CD4-positive, alpha-beta T cell treated with Interleukin-10 for 1 hour (primary cell): ENCODE measurements around the gene TMCC3.

Experiments
- DNase-seq: peaks from one replicate; pipeline ENCODE4 v3.0.0-alpha.2; 2020

Gene TMCC3

DNA sequence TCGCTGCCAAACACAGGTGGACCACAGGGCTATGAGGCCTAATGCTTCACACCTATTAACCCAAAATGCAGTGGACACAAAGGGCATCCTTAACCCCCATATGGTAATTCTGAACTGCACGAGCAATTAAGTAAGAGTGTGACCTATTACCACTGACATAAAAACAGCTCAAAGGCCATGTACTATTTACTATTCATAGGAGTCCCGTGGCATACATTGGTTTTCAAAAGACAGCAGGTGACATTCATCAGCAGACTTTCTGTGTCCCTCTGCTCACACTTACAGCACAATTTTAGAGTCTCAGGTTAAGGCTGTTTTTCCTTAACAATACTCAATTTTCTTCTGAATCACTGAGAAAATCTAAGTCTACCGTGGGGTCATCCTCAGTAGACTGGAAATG lies 23.1 kb upstream of the TMCC3 start:
- no peak for DNase-seq

DNA sequence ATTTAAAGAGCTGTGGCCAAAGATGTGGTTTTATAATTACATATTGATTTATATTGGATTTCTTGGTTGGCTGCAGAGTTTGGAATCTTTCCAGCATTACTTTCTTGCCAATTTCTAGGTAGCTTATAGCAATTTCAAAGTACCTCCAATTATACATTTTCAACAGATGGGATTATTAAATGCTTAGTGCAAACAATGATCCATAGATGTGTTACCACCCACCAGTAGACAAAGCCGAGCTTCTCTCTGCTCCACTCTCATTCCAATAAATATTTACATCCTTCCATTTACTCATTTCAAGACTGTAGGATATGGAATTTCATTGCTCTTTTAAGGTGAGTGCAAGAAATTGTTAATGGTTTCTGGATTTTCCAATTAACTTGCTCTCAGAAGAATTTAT lies 21.6 kb upstream of the TMCC3 start:
- DNase-seq, result no peak

DNA sequence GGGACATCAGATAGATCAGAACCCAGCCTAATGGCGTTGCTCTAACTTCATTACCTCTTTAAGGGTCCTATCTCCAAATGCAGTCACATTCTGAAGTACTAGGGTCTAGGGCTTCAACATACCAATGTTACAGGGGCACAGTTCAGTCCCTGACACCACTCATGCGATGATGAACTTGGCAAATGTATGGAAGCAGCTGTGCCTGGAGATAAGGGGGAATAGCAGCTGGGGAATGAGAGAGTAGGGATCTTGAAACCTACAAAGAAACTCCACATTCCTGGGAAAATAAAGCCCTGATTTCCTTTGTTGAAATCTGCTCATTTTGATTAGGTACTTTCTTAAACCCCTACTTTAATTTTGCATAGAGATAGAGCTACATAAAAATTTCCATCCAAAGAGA lies 20.5 kb upstream of the TMCC3 start:
- DNase-seq, result no peak

DNA sequence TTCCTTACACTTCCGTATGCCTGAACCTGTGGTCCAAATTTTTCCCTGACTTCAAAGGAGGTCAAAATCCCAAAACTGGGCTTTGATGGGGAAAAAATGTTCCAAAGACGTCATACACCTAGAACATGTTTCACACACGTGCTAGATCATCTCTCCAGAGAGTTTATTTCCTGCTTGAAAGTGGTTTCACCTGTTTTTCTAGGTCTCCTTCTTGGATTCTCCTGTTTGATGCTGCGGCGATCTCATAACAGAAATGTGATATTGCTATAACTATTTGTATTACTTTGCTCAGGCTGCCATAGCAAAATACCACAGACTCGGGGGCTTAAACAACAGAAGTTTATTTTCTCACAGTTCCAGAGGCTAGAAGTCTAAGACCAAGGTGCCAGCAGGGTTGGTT lies 19.7 kb upstream of the TMCC3 start:
- DNase-seq, result no peak

DNA sequence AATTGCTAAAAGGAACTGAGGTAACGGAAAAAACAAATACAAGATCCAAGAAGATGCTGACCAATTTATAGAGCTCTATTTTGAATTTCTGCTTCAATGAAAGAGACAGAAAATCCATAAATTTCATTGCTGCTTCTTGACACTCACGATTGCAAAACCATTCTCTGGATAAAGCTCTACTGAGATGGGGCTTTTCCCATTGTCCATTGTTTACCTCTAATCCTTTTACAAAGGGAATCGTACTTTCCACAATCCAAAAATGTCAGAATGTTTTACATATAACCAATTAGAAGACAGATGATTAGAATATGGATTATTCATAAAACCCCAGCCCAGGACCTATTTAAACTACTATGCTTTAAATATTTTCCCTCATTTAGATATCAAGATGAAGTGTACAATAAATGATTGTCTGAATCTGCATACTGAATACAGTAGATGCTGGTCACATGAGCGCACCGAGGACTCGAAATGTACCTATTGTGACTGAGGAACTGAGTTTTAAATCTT lies 16.7 kb upstream of the TMCC3 start:
- DNase-seq, result no peak

DNA sequence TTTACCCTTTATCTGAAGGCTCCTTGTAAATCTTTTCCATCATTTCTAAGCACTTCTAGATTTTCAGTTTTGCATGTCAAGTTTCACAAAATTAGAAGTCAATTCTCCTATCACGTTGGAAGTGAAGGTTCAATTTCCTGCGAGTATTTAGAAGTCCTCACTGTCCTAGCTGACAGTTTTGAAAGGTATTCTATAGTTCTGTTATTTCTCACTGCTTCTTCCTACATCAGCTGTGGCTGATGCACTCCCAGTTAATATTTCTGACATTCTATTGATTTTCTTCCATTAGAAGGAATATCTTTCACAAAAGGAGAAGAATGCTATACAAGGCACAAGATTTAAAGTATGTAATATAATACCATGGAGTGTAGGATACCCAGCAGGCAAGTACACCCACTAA lies 15.8 kb upstream of the TMCC3 start:
- no peak for DNase-seq

DNA sequence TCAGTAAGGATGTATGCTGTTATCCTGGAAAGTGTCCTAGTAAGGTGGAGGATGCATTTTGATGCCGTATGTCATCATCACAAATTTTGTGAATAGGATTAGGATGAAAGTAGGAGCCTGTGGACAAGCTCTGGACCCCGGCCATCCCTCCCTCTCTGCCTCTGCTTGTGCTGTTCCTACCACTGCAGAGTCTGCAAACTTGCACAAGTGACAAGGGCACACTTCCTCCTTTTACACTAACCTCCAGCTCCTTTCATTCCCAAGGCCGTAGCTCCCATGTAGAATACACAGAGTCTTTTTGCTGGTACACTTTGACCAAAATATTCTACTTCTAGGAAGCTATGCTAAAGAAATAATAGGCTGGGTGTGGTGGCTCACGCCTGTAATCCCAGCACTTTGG lies 13.3 kb upstream of the TMCC3 start:
- no peak for DNase-seq

DNA sequence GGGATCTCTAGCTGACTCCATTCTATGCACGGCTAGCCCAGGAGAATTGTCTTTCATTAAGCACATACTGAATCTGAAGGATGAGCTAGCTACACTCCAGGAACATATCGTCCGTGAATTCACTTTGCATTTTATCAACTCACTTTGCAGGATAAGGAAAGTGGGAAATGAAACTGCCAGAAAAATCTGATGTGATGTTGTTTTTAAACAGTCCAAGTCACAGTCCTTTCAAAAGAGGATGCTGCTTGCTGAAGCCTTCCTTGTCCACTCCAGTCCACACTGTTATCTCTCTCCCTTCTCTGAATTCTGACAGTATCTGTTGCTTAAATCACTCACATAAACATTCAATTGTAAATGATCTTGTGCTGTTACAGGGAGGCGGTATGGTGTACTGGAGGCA lies 12.7 kb upstream of the TMCC3 start:
- DNase-seq, result no peak

DNA sequence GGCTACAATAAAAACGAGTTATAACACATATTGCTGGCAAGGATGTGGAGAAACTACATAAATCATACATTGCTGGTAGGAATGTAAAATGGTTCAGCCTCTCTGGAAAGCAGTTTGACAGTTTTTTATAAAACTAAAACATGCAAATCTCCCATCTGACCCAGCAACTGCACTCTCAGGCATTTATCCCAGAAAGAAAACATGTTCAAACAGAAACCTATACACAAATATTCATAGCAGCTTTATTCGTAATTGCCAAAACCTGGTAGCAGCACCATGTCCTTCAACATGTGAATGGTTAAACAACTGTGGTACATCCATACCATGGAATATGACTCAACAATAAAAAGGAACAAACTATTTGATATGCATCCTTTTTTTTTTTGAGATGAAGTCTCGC lies 10.1 kb upstream of the TMCC3 start:
- no peak for DNase-seq

DNA sequence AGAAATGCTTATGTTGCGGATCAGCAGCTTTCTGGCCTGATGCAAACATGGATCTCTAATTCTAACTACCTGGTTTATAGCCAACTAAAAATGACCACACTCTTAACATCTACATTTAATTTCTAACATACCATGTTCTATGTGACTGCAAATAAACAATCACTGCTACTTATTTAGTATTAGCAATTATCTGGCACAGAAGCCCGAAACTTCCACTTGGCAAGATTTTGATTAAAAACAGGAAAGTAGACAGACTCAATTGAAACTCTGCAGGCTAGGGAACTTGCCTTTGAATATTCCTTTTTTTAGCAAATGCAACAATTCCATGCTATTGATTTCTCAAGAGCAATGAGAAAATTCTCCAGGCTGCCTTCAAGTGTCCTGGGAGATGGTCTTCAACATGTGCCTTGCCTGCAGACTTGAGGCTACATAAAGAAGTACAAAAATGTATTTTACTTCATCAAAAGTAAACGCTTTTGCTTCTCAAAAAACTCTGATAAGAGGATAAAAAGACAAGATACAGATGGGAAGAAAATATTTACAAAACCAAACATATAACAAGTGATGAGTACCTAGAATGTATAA lies 9.1 kb upstream of the TMCC3 start:
- DNase-seq, result no peak

DNA sequence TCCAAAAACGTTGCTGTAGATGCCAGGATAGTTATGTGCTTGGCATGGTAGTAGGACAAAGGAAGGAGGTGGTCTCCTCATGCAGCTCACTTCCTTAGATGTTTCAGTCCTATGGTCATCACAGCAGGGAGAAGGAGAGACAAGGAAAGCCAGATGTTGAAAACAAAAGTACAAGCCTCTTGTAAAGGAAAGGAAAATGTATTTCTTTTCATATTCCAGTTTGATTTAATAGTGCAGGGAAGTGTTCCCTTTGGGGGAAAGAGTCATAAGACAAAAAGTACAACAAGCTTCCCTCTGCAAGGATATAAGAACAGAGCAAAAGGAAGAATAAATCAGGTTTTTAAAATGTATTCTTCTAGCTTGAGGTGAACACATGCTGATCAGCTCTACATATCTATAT lies 8.6 kb upstream of the TMCC3 start:
- no peak for DNase-seq

DNA sequence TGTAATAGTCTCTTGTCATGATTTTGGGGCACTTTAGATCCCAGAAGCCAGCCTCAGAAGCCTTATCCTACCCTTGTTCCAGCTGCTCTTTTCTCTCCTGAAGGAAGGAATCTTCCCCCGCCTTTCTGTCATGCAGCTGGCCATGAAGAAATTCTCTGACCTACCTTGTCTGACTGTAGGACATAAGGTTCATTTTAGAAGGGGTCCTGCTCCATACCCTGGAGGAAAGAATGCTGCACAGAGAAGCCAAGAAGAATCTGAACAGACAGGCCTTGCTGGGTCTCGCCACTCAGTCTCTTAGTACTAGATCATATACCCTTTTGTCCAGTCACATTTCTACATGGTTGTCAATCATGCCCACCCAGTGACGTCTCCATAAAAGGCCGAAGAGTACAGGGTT lies 6.2 kb upstream of the TMCC3 start:
- DNase-seq, result no peak

DNA sequence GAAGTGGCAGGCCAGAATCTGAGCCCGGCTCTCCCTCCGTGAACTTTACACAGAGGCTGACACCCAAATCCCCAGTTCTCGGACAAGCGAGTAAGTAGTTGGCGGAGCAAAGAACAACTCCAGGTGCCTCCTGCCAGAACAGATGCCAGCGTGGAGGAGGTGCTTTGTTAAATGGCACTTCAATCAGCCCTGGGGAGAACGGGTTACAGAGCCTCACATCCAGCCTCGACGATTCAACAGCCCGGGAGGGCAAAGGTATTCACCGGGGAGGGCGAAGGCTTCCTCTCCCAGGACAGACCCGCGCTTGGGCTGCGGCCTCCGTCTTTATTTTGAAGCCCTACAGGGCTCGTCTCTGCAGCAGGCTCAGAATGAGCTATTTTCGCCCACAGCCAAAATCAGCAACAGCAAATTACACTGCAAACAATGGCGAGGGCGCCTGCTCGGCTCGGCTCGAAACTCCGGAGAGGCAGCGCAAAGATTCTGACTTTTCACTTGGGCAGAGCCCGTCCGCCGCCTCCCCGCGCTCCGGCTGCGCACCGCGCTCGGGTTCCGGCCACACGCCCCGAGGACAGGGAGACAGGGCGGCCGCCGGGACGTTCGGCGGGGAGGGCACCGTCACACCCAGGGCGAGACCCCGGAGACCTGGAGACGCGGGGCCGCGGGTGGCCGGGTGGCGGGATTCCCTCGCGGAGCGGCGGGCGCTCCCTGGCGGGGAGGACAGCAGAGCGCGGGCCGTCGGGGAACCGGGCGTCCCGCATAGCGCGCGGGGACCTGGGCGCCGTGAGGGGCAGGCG lies 811 bp downstream of the TMCC3 start:
- peak; percentile 30 for DNase-seq

DNA sequence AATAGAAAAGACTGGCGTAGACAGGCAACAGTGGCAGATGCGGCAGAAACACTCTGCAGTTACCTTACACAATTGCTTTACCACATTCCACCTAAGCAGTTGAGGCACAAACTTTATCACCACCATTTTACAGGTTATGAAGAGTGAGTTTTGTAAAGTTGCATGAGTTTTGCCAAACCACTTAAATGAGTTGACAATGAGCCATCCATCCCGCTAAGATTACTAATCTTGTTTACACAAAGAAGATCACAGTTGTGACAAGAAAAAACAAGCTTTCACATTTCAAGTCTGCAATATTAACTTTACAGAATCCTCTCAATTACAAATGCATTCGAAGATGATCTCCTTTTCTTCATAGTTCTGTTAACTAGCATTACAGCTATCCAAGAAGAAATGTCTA lies 1.8 kb downstream of the TMCC3 start:
- no peak for DNase-seq

DNA sequence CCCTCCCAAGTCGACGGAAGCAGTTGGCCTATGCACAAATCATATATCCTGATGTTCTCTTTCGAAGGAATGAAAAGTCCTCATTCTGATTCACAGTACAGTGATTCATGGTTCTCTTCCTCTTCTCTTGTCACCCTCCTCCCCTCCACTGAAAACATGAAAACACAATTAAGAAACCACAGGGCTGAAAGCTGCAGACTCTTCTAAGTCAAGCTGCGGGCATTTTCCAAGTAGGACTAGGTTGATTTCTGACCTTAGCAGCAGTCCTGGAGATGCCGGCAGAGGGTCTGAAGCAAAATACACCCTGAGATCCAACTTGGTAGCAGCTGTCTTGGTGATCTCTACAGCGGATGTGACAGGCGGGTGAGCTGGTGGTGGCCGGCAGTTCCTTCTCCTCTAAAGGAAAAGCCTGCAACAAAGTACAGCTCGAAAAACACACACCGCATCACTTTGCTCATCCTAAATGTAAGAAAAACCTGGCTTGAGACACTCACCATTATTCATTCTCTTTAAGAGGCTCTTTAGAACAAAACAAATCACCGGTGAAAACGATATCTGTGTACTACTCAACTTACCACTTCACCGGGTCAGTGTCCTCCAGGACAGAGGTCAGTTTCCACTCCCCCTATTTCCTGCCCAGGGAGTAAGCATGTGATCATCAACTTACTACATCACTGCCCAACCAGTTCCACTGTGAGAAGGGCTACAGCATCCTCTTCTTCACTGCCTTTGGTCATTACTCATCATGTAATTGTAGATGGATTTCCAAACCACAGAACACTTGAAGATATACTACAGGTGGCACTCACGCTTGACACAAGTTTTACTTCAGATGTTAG lies 6.0 kb downstream of the TMCC3 start:
- DNase-seq, result no peak

DNA sequence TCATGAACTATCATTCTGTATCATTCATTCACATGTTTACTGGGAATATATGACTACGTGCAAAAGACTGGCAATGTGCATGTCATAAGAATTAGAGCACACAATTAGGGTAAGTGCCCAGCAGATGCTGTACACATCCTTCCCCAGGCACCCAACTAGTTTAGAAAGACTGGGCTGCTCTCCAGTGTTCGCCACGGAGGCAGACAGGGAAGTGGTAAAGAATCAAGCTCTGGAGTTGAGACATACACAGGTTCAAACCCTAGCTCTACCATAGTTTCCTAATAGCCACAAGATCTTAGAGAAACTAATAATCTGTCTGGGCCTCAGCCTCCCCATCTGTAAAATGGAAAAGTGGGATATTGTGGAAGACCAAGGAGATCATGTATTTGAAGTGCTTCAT lies 6.8 kb downstream of the TMCC3 start:
- no peak for DNase-seq

DNA sequence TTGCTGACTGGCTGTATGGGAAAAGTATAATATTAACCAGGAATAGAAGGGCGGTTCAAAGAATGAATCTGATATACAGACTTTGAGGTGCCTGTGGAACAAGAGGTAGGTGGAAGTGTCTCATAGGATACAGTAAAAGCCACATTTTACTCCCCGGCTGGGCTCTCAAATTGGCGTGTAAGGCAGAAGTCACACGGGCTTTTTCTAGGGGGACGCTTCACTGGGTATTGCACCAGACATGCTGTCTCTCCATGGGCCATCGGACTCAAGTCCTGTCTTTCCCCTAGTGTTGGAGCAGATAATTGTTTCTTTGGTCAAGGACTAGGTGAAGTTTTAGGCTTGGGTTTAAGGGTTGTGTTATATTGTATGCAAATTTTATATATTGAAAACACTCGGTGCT lies 9.1 kb downstream of the TMCC3 start:
- no peak for DNase-seq

DNA sequence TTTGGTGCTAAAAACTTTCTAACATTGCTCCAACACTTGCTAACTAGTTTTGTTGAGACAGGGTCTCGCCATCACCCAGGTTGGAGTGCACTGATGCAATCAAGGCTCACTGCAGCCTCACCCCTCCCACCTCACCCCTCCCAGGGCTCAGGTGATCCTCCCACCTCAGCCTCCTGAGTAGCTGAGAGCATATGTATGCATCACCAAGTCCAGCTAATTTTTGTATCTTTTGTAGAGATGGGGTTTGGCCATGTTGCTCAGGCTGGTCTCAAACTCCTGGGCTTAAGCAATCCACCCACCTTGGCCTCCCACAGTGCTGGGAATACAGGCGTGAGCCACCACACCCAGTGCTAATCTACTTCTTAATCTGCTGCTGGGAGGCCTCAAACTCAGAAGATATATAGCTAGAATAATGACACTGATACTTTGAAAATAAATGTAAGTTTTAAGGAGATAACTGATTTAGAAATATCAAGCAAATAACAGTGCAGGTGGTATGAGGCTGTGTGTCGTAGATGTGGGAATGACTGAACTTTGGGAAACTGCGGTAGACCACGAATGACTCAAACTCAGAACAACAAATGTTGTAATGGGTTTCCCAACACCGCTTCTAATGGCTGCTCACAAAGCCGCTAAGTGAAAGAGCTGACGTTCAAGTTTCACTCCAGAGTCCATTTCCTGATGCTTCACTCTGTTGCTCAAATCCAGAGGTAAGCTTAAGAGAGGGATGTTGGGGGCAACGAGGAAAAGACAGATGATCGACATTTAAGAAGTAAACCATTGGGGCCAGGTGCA lies 10.0 kb downstream of the TMCC3 start:
- DNase-seq, result peak; percentile 31

DNA sequence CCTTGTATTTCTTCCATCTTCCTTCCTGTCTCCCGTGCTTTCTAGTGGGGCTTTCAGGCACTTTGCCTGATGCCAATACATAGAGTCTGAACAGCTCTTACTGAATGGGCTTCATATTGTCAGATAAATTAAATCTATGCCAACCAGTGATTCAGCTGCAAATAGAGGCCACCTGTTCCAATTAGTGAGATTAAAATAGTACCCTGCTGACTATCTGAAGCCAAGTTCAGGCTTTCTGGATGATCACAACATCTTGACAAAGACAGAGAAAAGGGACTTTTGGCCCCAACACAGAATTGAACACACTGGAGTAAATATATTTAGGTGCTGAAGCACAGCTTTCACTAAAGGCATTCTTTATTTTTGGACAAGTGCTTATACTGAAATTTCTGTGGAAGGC lies 11.8 kb downstream of the TMCC3 start:
- no peak for DNase-seq

DNA sequence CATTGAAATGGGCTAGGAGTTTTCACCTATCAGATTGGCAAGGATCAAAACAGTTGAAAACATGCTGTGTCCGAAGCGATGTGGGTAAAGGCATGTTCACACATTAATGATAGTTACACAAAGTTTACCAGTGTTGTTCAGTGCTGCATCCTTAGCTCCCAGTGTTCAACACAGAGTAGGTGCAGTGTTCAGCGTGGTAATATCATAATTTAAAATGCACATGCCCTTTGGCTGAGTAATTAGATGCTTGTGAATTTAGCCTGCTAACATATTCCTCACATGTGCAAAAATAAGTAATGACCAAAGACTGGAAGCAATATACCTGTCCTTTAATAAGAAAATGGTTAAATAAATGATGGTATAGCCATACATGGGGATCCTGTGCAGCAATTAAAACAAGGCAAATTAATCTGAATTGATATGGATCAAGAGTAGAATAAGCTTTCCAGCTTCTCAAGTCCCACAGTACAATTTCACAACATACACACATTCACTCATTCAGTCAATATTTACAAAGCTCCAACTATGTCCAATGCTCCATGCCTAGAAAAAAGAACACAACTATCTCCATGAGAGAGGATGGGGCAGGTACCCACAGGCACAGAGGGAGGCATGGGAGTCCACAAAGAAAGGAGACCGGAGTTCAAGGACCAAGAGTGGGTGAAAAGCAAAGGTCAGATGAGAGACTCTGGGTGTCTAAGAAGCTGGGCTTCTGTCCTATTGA lies 12.8 kb downstream of the TMCC3 start:
- no peak for DNase-seq

DNA sequence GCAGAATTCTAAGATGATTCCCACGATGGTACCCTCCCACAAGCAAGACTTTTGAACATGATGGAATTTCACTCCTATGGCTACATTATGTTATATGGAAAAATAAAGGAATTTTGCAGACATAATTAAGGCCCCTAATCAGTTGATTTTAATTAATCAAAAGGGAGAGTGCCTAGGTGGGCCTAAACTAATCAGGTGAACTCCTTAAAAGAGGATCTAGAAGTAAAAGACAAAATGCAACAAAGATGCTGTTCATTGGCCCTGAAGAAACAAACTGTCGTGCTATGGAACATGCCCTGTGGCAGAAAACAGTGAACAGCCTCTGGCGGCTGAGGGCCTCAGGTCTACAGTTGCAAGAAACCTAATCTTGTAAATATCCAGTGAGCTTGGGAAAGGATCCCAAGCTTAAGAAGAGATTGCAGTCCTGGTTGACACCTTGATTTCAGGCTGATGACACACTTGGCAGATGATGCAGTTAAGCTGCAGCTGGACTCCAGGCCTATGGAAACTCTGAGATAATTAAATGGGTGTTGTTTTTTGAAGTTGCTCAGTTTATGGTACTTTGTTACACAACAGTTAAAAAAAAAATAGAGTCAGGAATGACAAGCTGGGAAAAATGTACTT lies 13.8 kb downstream of the TMCC3 start:
- DNase-seq, result no peak

DNA sequence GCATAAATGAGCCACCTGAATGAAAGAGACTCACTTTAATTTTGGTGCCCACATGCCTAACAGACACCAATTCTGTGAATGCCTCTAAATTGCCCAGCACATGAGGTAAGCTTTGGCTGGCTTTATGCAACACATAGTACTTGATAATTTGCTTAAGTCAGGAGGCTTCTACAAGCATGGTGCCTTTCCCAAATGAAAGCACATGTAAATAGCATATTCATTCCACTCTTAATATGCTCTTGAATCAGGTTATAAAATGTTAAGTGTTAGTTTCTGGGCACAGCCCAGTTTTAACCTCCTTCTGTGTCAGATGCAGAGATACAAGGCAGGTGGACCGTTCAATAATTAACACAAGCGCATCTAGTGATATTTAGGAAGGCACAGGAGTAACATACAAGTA lies 15.6 kb downstream of the TMCC3 start:
- no peak for DNase-seq
